C4-2B (cell line): Measurements from ENCODE around the gene P2RX5.

Experiments
- H3K27ac ChIP-seq: fragments of 450-650 bp; 2 replicates; pipeline ENCODE4 v1.5.1; 2017
- ZFX ChIP-seq: fragments of 450-650 bp; IDR thresholded peaks from 2 replicates; pipeline ENCODE4 v1.6.1; 2017
- TF ChIP-seq, protein P1 (sequence below): fragments of 450-650 bp; conservative IDR thresholded peaks from 2 replicates; pipeline ENCODE4 v1.5.1; 2017; ENCODE audit warnings: mild to moderate bottlenecking

The P2RX5 gene

DNA sequence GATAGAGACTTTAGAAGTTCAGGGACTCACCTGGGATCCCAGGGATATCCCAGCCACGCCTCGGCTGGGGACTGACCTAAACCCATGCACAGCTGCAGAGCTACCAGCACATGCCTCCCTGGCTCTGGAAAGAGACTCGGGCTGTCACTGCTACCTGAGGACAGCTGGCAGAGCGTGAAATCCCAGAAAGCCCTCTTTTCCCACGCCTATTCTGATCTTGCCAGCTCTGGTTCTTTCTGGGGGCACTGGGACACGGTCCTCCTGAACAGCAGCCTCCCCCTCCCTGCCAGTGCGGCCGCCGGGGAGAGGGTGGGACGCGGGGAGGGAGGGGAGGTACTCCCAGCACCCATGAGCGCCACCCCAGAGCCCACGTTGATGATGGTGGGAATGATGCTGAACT is 10.8 kb downstream of the P2RX5 start:
- TF ChIP-seq ZFX, result no peak
- TF ChIP-seq, protein P1, sequence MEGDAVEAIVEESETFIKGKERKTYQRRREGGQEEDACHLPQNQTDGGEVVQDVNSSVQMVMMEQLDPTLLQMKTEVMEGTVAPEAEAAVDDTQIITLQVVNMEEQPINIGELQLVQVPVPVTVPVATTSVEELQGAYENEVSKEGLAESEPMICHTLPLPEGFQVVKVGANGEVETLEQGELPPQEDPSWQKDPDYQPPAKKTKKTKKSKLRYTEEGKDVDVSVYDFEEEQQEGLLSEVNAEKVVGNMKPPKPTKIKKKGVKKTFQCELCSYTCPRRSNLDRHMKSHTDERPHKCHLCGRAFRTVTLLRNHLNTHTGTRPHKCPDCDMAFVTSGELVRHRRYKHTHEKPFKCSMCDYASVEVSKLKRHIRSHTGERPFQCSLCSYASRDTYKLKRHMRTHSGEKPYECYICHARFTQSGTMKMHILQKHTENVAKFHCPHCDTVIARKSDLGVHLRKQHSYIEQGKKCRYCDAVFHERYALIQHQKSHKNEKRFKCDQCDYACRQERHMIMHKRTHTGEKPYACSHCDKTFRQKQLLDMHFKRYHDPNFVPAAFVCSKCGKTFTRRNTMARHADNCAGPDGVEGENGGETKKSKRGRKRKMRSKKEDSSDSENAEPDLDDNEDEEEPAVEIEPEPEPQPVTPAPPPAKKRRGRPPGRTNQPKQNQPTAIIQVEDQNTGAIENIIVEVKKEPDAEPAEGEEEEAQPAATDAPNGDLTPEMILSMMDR, result no peak
- H3K27ac ChIP-seq, result no peak overlapping the region

DNA sequence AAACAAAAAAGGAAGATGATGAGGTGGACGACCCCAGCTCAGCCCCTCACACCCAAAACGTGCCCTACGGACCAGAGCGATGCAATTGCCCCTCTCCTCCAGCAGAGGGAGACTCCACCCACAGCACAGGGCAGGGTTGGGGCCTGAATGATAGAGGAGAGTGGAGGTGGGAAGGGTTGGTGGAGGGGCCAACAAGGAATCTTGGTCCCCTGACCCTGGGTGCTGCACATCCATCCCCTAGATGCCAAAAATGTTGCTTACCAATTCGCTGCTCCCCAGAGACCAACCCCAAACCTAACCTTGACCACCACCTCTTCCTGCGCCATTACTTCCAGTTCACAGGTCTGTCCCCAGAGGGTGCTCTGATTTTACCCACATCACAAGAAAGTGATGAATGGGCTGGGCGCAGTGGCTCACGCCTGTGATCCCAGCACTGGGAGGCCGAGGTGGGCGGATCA is 12.9 kb downstream of the P2RX5 start:
- H3K27ac ChIP-seq, result no peak overlapping the region
- TF ChIP-seq, protein P1, result peak; percentile 98
- no peak for TF ChIP-seq ZFX

DNA sequence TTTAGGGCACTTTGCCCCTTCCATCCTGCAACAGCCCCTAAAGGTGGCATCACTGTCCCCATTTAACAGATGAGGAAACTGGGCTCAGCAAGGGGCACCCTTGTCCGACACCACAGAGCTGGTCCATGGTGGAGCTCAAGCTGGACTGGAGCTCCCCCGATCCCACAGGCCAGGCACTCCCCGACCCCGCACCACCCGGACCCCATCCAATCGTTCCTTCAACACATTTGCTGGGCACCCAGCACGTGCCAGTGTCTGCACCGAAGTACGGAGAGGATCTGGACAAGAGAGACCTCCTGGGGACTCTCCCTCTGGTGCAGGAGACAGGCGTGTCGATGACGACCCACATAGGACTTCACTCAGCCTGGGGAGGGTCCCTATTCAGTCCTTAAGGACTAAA is 13.9 kb downstream of the P2RX5 start:
- H3K27ac ChIP-seq, result no peak overlapping the region
- TF ChIP-seq, protein P1, result no peak
- TF ChIP-seq ZFX, result no peak

DNA sequence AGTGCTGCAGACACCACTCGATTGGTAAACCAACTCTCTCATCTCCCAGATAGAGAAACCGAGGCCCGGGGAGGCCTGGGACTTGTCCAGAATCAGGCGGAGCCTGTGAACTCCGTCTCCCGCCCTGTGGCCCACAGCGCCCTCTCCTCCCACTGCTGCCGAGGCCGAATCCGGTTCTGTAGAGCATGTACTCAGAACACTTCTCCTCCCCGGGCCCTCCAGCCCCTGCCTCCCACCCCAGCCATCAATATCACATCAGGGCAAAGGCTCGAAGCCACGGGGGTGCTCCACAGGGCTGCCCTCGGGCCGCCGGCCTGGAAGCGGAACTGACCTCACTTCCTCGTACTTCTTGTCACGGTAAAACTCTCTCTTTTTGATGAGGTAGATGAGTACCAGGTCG is 14.4 kb downstream of the P2RX5 start:
- no peak for TF ChIP-seq ZFX
- TF ChIP-seq, protein P1, result no peak
- H3K27ac ChIP-seq, result no peak overlapping the region

DNA sequence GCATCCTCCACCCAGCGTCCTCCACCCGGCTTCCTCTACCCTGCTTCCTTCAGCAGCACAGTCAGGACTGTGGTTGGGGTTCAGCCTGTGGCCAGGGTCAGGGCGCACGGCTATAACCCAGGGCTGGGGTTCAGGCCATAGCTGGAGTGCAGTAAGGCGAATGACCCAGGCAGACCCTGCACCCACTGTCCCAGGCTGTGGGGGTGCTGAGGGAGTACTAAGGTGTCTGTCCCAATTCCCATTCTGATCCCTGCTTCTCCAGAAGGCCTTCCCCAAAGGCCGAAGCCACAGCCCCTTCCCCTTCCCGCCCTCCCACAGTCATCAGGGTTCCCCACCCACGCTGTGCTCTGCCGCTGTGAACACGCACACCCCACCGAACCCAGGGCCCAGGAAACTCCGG is 14.9 kb downstream of the P2RX5 start:
- no peak for TF ChIP-seq ZFX
- TF ChIP-seq, protein P1, result no peak
- H3K27ac ChIP-seq, result no peak overlapping the region

DNA sequence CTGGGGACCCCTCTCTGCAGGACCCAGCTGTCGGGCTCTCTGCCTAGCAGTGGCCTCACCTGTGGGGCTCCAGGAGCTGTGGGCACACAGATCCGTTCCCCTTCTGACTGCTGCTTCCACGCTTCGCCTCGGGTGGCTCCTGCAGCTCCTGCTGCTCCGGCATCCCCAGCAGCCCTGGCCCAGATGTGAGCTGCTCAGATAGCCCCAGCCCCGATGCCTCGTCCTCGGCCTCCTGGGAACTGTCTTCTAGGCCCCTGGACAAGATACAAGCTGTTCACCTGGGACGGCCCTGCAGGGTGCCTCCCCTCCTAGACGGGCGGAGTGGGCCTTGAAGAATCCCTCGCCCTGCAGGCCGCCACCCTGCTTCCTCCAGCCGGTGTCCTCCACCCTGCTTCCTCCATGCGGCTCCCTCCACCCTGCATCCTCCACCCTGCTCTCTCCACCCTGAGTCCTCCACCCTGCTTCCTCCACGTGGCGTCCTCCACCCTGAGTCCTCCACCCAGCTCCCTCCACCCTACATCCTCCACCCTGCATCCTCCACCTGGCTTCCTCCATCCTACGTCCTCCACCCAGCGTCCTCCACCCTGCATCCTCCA is 16.3 kb downstream of the P2RX5 start:
- TF ChIP-seq, protein P1, result no peak
- no peak for TF ChIP-seq ZFX

DNA sequence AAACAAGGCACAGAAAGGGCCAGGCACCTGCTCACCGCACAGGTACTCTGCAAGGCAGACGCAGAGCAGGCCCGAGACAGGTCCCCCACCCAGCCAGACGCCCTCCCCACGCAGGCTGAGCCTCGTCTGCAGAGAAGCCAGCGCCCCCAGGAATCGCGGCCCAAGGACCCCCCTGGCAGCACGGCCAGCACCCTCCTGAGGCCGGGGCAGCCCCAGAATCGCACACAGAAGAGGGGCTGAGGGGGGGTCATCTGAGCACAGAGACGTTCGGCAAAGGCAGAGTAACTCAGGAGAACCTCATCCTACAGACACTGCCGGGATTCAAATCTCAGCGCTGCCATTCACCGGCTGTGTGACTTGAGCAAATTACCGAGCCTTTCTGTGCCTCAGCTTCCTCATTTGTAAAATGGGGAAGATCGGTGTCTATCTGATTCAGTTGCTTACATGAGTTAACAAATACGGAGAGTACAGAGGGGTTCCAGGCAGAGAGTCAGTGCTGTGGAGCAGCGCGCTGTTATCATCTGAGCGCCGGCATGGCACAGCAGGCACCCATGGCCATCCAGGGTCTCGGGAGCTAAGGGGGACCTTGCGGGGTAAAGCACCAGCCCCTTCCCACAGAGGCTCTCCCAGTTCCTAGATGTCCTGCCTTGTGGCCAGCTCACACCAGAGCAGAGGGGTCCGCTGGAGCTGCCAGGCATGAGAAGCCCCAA is 17.0 kb downstream of the P2RX5 start:
- H3K27ac ChIP-seq, result no peak overlapping the region
- TF ChIP-seq, protein P1, result no peak
- TF ChIP-seq ZFX, result no peak

More for the DNA sequence above, 16.3 kb downstream of the P2RX5 start:
- H3K27ac ChIP-seq, result no peak overlapping the region
